AG09309 (cell line): ENCODE results near the gene HECTD4.

Experiments
- DNase-seq: peaks from one replicate; pipeline ENCODE4 v3.0.0-alpha.2; 2010; ENCODE audit warnings: low read depth
- H3K4me3 ChIP-seq: 2 replicates; pipeline ENCODE4 v1.5.1; 2011; ENCODE audit warnings: mild to moderate bottlenecking, low read depth, low read length, moderate library complexity; ENCODE audit not compliant: control insufficient read depth
- CTCF ChIP-seq: IDR thresholded peaks from 2 replicates; pipeline ENCODE4 v1.5.1; 2011; ENCODE audit warnings: mild to moderate bottlenecking, low read depth, low read length, inconsistent platforms; ENCODE audit not compliant: insufficient read depth, control insufficient read depth; ENCODE audit errors: missing control alignments

Gene HECTD4

GRCh38 chr12:112381406-112381882 is 787 bp downstream of the HECTD4 start:
- no peak for DNase-seq
- peak overlapping the region; percentile 84 for H3K4me3 ChIP-seq
- TF ChIP-seq CTCF, result no peak

GRCh38 chr12:112380663-112381405 is 1.4 kb downstream of the HECTD4 start:
- peak overlapping the region; percentile 84 for H3K4me3 ChIP-seq
- DNase-seq, result no peak
- TF ChIP-seq CTCF, result no peak

GRCh38 chr12:112375105-112375504 is 7.1 kb downstream of the HECTD4 start:
- no peak for DNase-seq
- H3K4me3 ChIP-seq, result no peak overlapping the region
- no peak for TF ChIP-seq CTCF

DNA sequence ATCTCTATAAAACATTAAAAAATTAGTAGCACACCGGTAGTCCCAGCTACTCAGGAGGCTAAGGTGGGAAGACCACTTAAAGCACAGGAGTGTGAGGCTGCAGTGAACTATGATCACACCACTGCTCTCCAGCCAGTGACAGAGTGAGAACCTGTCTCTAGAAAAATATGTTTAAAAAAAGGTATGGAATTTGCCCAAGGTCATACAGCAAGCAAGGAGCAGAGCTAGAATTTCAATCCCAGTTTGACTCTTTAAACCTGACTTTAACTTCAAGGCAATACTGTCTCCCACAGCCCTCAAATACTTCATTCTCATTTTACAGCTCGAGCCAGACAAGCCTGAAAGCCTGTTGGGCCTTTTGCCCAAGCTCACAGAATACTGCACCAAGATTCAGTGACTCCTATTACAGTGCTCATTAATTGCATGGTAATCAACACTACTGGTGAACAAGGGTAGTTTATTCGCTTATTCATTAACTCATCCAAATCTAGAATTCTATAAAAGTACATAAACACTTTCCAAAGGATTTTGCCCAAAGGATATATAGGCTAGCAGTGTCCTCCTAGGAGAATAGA is 8.0 kb downstream of the HECTD4 start:
- TF ChIP-seq CTCF, result no peak
- DNase-seq, result no peak
- no peak overlapping the region for H3K4me3 ChIP-seq

- no peak for TF ChIP-seq CTCF
- no peak for DNase-seq
Observed at GRCh38 chr12:112370868-112371510, 11.2 kb downstream of the HECTD4 start.

GRCh38 chr12:112370199-112370598 is 12.0 kb downstream of the HECTD4 start:
- no peak for TF ChIP-seq CTCF
- no peak for DNase-seq
- no peak overlapping the region for H3K4me3 ChIP-seq

More at GRCh38 chr12:112370868-112371510, 11.2 kb downstream of the HECTD4 start:
- H3K4me3 ChIP-seq, result no peak overlapping the region
